Hepatocyte (in vitro differentiated cells): ENCODE measurements around the gene COL28A1.

ENCODE experiments used
- CTCF ChIP-seq: fragments of 200-600 bp; sonication (generic); IDR thresholded peaks from 2 replicates; pipeline ENCODE4 v1.5.1; 2016; ENCODE audit warnings: antibody characterized with exemption, mild to moderate bottlenecking; ENCODE audit not compliant: poor library complexity
- EZH2 ChIP-seq: fragments of 200-600 bp; sonication (generic); IDR thresholded peaks from 2 replicates; pipeline ENCODE4 v1.6.1; 2016; ENCODE audit warnings: antibody characterized with exemption, mild to moderate bottlenecking, borderline replicate concordance

DNA sequence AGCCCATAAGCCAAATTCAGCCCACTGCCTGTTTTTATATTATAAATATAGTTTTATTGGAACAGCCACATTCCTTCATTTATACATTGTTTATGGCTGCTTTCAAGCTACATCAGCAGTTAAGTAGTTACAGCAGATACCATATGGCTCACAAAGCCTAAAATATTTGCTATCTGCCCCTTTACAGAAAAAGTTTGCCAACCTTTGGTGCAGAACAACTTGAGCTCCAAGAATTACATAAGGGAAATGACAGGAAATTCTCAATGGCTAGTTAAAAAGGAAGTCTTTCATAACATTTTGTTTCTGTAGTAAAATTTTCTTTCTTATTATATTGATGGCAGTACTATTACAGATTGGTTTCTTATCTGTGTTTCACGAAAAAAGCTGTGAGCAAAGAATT, 59.3 kb downstream of the COL28A1 start:
- TF ChIP-seq CTCF: no peak
- no peak for TF ChIP-seq EZH2
